ENCODE data around the gene TOGARAM2. TPM values are rescaled to one million over a fixed set of nuclear protein-coding genes. Genes with fewer than 3 reads are reported as not detected.

TOGARAM2 gene
- total RNA-seq, 1 experiment from 2014 or later, result 0.75 TPM

DNA sequence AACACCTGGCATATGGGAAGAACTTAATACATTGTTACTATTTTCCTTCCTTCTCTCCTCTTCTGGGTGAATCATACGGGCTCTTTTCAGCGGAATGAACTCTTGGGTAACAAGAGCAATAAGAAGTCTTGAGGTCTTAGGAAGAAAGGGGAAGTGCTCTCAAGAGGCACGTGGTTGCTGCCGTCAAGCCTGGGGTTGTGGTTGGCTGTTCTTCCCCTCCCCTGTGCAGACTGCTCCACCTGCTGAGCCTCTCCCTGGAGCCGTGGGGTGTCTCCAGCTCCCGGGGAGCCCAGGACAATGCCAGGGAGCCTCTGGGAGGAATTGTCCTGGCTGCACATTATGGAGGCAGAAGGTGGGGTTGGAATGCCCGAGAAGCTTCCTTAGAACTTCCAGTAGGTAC, 19.4 kb downstream of the TOGARAM2 start:
- no peak for DNase-seq (ENCODE audit: low spot score)
- no TSS peak for BruUV-seq (replicated peaks)
- CTCF ChIA-PET, result no interaction called here

DNA sequence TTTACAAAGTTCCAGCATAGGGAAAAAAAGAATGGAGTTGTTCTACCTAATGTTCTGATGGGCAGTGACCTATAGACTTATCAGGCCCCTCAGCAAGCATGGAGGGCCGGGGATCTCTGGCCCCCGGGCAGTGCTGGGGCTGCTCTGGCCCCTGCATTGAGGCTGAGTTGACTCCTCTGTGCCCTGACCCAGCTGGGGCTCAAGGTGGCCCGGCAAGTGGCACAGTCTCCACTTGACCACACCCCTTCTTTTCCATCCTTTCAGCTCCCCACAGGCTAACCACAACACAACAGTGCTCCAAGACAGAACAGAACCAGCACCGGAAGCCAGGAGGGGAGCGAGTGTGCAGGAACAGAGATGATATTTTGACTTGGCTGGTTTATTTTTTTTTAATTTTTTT, 19.9 kb downstream of the TOGARAM2 start:
- CTCF ChIA-PET, result no interaction called here
- DNase-seq (ENCODE audit: low spot score), result no peak
- BruUV-seq (replicated peaks), result no TSS peak
- POLR2A ChIA-PET (ENCODE audit: low non-redundant PET), result no interaction called here
- no peak overlapping the region for H3K4me3 ChIP-seq (ENCODE audit: low read depth, low read length, poor library complexity, severe bottlenecking)
- no peaks in the 10 kb centered on the region for H3K27me3 ChIP-seq (replicated peaks; ENCODE audit: insufficient read depth, low read depth, low read length, poor library complexity)
- no peaks in the 10 kb centered on the region for H3K4me1 ChIP-seq (ENCODE audit: insufficient read depth, low read length, poor library complexity, severe bottlenecking)
- intact Hi-C loops (cut with micrococcal nuclease; ENCODE audit: unreplicated experiment), result no loop called here
- no peak overlapping the region for H3K27ac ChIP-seq (ENCODE audit: low read depth, low read length, poor library complexity, severe bottlenecking)
- H3K36me3 ChIP-seq (ENCODE audit: insufficient read depth, low read length, poor library complexity, severe bottlenecking), result no peaks in the 10 kb centered on the region
- H3K9me3 ChIP-seq (ENCODE audit: low read depth, low read length, poor library complexity, severe bottlenecking), result no peaks in the 10 kb centered on the region
- no peak for TF ChIP-seq EZH2 (IDR thresholded peaks at IDR 0.05; ENCODE audit: borderline replicate concordance, low read depth, low read length, poor library complexity, severe bottlenecking)
- TF ChIP-seq, protein P1, sequence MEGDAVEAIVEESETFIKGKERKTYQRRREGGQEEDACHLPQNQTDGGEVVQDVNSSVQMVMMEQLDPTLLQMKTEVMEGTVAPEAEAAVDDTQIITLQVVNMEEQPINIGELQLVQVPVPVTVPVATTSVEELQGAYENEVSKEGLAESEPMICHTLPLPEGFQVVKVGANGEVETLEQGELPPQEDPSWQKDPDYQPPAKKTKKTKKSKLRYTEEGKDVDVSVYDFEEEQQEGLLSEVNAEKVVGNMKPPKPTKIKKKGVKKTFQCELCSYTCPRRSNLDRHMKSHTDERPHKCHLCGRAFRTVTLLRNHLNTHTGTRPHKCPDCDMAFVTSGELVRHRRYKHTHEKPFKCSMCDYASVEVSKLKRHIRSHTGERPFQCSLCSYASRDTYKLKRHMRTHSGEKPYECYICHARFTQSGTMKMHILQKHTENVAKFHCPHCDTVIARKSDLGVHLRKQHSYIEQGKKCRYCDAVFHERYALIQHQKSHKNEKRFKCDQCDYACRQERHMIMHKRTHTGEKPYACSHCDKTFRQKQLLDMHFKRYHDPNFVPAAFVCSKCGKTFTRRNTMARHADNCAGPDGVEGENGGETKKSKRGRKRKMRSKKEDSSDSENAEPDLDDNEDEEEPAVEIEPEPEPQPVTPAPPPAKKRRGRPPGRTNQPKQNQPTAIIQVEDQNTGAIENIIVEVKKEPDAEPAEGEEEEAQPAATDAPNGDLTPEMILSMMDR (conservative IDR thresholded peaks at IDR 0.05; ENCODE audit: low read depth, low read length), result no peak

More for the DNA sequence above, 19.4 kb downstream of the TOGARAM2 start:
- Histone ChIP-seq H3K27me3 (replicated peaks; ENCODE audit: insufficient read depth, low read depth, low read length, poor library complexity) (no peaks in the 10 kb centered on the region), H3K27ac (ENCODE audit: low read depth, low read length, poor library complexity, severe bottlenecking) (no peak overlapping the region), H3K4me3 (ENCODE audit: low read depth, low read length, poor library complexity, severe bottlenecking) (no peak overlapping the region), H3K9me3 (ENCODE audit: low read depth, low read length, poor library complexity, severe bottlenecking) (no peaks in the 10 kb centered on the region), H3K4me1 (ENCODE audit: insufficient read depth, low read length, poor library complexity, severe bottlenecking) (no peaks in the 10 kb centered on the region), H3K36me3 (ENCODE audit: insufficient read depth, low read length, poor library complexity, severe bottlenecking) (no peaks in the 10 kb centered on the region)
- POLR2A ChIA-PET (ENCODE audit: low non-redundant PET), result no interaction called here
- intact Hi-C loops (cut with micrococcal nuclease; ENCODE audit: unreplicated experiment), result no loop called here
- no peak for TF ChIP-seq EZH2 (IDR thresholded peaks at IDR 0.05; ENCODE audit: borderline replicate concordance, low read depth, low read length, poor library complexity, severe bottlenecking)
- TF ChIP-seq, protein P1 (conservative IDR thresholded peaks at IDR 0.05; ENCODE audit: low read depth, low read length), result no peak

DNA sequence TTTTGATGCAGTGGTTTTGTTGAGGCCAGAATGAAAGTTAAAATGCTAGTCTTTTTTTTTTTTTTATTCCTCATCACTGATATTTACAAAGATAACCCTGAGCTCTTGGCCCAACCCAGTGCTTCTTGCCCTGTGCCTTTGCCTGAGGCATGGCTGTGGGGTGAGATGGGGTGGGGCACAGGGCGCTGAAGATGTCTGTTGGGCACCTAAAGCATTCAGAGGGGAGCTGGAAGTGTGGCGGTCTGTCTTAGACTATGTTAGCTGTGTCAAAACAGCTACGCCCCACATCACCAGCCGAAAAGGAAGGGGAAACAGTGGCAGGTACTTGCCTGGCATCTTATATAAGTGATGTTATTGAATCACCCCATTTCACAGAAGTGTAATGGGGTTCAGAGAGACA, 20.7 kb downstream of the TOGARAM2 start:
- BruUV-seq (replicated peaks), result no TSS peak
- CTCF ChIA-PET, result no interaction called here

DNA sequence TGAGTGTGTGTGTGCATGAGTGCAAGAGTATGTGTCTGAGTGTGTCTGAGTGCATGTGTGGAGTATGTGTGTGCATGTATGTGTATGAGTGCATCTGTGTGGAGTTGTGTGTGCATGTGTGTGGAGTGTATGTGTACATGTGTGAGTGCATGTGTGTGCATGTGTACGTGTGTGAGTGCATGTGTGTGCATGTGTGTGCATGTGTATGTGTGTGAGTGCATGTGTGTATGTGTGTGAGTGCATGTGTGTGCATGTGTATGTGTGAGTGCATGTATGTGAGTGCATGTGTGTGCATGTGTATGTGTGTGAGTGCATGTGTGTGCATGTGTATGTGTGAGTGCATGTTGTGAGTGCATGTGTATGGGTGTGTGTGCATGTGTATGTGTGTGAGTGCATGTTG, 23.7 kb downstream of the TOGARAM2 start:
- CTCF ChIA-PET, result no interaction called here
- TF ChIP-seq EZH2 (IDR thresholded peaks at IDR 0.05; ENCODE audit: borderline replicate concordance, low read depth, low read length, poor library complexity, severe bottlenecking), result no peak
- TF ChIP-seq, protein P1 (conservative IDR thresholded peaks at IDR 0.05; ENCODE audit: low read depth, low read length), result no peak
- intact Hi-C loops (cut with micrococcal nuclease; ENCODE audit: unreplicated experiment), result no loop called here
- no peak for DNase-seq (ENCODE audit: low spot score)
- Histone ChIP-seq H3K4me1 (ENCODE audit: insufficient read depth, low read length, poor library complexity, severe bottlenecking) (no peaks in the 10 kb centered on the region), H3K9me3 (ENCODE audit: low read depth, low read length, poor library complexity, severe bottlenecking) (no peaks in the 10 kb centered on the region), H3K36me3 (ENCODE audit: insufficient read depth, low read length, poor library complexity, severe bottlenecking) (no peaks in the 10 kb centered on the region), H3K27me3 (replicated peaks; ENCODE audit: insufficient read depth, low read depth, low read length, poor library complexity) (no peaks in the 10 kb centered on the region), H3K27ac (ENCODE audit: low read depth, low read length, poor library complexity, severe bottlenecking) (no peak overlapping the region), H3K4me3 (ENCODE audit: low read depth, low read length, poor library complexity, severe bottlenecking) (no peak overlapping the region)
- POLR2A ChIA-PET (ENCODE audit: low non-redundant PET), result no interaction called here
- BruUV-seq (replicated peaks), result no TSS peak

More for the DNA sequence above, 20.7 kb downstream of the TOGARAM2 start:
- intact Hi-C loops (cut with micrococcal nuclease; ENCODE audit: unreplicated experiment), result no loop called here
- no peaks in the 10 kb centered on the region for H3K36me3 ChIP-seq (ENCODE audit: insufficient read depth, low read length, poor library complexity, severe bottlenecking)
- H3K9me3 ChIP-seq (ENCODE audit: low read depth, low read length, poor library complexity, severe bottlenecking), result no peaks in the 10 kb centered on the region
- POLR2A ChIA-PET (ENCODE audit: low non-redundant PET), result interaction anchor here (0.7 kb wide), 1 partner anchor 594 kb away, joined by 7 read pairs; no protein-coding TSS in a partner anchor
- H3K4me3 ChIP-seq (ENCODE audit: low read depth, low read length, poor library complexity, severe bottlenecking), result no peak overlapping the region
- no peak for DNase-seq (ENCODE audit: low spot score)
- TF ChIP-seq EZH2 (IDR thresholded peaks at IDR 0.05; ENCODE audit: borderline replicate concordance, low read depth, low read length, poor library complexity, severe bottlenecking), result no peak
- H3K27me3 ChIP-seq (replicated peaks; ENCODE audit: insufficient read depth, low read depth, low read length, poor library complexity), result no peaks in the 10 kb centered on the region
- no peaks in the 10 kb centered on the region for H3K4me1 ChIP-seq (ENCODE audit: insufficient read depth, low read length, poor library complexity, severe bottlenecking)
- H3K27ac ChIP-seq (ENCODE audit: low read depth, low read length, poor library complexity, severe bottlenecking), result no peak overlapping the region

Measured in A673 (cell line).